HUES6 (cell line): ENCODE results near the gene AMY1B.
"Not testable (repeated sequence)": the region's sequence is repeated elsewhere in the genome, so short reads cannot be mapped to it uniquely, and the experiment has no call there.

Experiments used
- H3K27ac ChIP-seq: 2 replicates; pipeline ENCODE4 v1.7.0; 2013; ENCODE audit warnings: low read depth, mild to moderate bottlenecking, low read length, inconsistent platforms
- H3K27me3 ChIP-seq: 2 replicates; pipeline ENCODE4 v1.6.1; 2013; ENCODE audit warnings: low read length; ENCODE audit not compliant: control insufficient read depth, insufficient read depth
- H3K36me3 ChIP-seq: 2 replicates; pipeline ENCODE4 v1.6.1; 2013; ENCODE audit warnings: low read length; ENCODE audit not compliant: control insufficient read depth, insufficient read depth
- H3K4me1 ChIP-seq: 2 replicates; pipeline ENCODE4 v1.6.1; 2013; ENCODE audit warnings: low read length; ENCODE audit not compliant: control insufficient read depth, insufficient read depth
- H3K4me3 ChIP-seq: 2 replicates; pipeline ENCODE4 v1.5.1; 2013; ENCODE audit warnings: low read depth, low read length
- H3K9ac ChIP-seq: one replicate; pipeline ENCODE4 v1.6.1; 2013; ENCODE audit warnings: mild to moderate bottlenecking, low read length
- H3K9me3 ChIP-seq: 2 replicates; pipeline ENCODE4 v1.6.1; 2013; ENCODE audit warnings: low read depth, low read length; ENCODE audit not compliant: control insufficient read depth, insufficient read depth

Gene AMY1B

GRCh38 chr1:103696110-103696509, at the start of gene AMY1B:
AMY1B (minus strand) TSS chr1:103696210; CDS start chr1:103695639, 571 bp downstream.
- H3K9me3 ChIP-seq, H3K4me1 ChIP-seq, H3K36me3 ChIP-seq, H3K27me3 ChIP-seq, H3K9ac ChIP-seq, H3K4me3 ChIP-seq, H3K27ac ChIP-seq: not testable (repeated sequence)

DNA sequence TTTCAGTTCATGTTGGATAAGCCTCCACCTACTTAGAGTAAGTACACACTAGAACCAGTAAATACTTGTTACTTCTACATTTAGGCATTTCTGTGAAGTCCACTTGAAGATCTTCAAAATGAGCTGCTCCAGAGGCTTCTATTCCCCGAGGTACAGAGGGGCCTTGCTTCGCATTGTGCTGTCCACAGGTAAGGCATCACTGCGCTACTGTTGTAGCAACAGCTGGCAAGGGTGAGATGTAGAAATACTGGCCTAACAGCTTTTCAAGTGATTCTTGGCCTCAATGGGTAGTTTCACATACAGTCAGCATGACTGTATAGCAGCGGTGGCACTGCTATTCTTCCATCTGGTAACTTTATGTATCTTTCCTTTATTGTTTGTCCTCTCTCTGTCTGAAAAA, 49.0 kb upstream of the AMY1B start:
- H3K27ac ChIP-seq, H3K4me3 ChIP-seq, H3K4me1 ChIP-seq, H3K9me3 ChIP-seq, H3K9ac ChIP-seq, H3K36me3 ChIP-seq, H3K27me3 ChIP-seq: not testable (repeated sequence)

GRCh38 chr1:103744449-103744848, 48.4 kb upstream of the AMY1B start:
- not testable (repeated sequence) for H3K9ac ChIP-seq, H3K27me3 ChIP-seq, H3K36me3 ChIP-seq, H3K4me3 ChIP-seq, H3K9me3 ChIP-seq, H3K27ac ChIP-seq, H3K4me1 ChIP-seq

DNA sequence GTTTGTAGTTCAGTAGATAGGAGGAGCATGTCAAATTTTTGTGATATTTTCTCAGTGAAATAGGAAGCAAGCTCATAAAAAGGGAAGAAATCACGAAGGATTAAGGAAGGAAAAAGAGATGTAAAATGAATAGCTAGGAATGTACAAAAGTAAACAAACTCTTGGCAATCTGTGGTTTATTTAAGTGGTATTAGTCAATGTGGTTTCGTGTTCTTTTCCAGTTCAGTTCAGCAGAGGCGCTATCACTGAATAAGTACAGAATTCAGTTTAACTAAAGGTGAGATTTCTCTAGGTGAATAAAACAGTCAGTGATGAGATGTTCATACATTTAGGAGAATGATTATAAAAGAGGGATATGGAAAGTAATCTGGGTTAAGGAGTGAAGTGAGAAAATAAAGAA, 42.0 kb upstream of the AMY1B start:
- not testable (repeated sequence) for H3K4me3 ChIP-seq, H3K27ac ChIP-seq, H3K9me3 ChIP-seq, H3K9ac ChIP-seq, H3K36me3 ChIP-seq, H3K4me1 ChIP-seq, H3K27me3 ChIP-seq

- not testable (repeated sequence) for H3K36me3 ChIP-seq, H3K4me3 ChIP-seq, H3K27me3 ChIP-seq, H3K4me1 ChIP-seq, H3K9me3 ChIP-seq, H3K27ac ChIP-seq, H3K9ac ChIP-seq
Observed at GRCh38 chr1:103735334-103735733, 39.3 kb upstream of the AMY1B start.

GRCh38 chr1:103721473-103721872, 25.5 kb upstream of the AMY1B start:
- not testable (repeated sequence) for H3K9ac ChIP-seq, H3K27ac ChIP-seq, H3K4me1 ChIP-seq, H3K9me3 ChIP-seq, H3K36me3 ChIP-seq, H3K27me3 ChIP-seq, H3K4me3 ChIP-seq

- not testable (repeated sequence) for H3K4me3 ChIP-seq, H3K27ac ChIP-seq, H3K9ac ChIP-seq, H3K9me3 ChIP-seq, H3K27me3 ChIP-seq, H3K36me3 ChIP-seq, H3K4me1 ChIP-seq
Observed at GRCh38 chr1:103717404-103717803, 21.4 kb upstream of the AMY1B start.

DNA sequence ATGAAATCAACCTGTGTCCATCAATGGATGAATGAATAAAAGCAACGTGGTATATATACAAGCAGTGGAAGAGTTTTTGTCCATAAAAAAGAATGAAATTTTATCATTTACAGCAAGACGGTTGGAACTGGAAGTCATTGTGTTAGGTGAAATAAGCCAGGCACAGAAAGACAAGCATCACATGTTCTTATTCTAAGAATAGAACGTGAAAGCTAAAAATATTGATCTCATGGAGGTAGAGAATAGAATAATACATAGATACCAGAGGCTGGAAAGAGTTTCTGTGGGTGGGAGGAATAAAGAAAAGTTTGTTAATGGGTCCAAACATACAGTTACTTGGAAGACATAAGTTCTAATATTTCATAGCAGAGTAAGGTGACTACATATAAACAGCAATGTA, 14.4 kb upstream of the AMY1B start:
- not testable (repeated sequence) for H3K36me3 ChIP-seq

GRCh38 chr1:103707670-103708069, 11.7 kb upstream of the AMY1B start:
- not testable (repeated sequence) for H3K4me3 ChIP-seq, H3K9me3 ChIP-seq, H3K36me3 ChIP-seq, H3K27me3 ChIP-seq, H3K27ac ChIP-seq, H3K4me1 ChIP-seq, H3K9ac ChIP-seq

More for the DNA sequence above, 14.4 kb upstream of the AMY1B start:
- H3K9me3 ChIP-seq, H3K9ac ChIP-seq, H3K27me3 ChIP-seq, H3K4me1 ChIP-seq, H3K4me3 ChIP-seq, H3K27ac ChIP-seq: not testable (repeated sequence)

GRCh38 chr1:103701256-103701655, 5.2 kb upstream of the AMY1B start:
- H3K4me3 ChIP-seq, H3K9me3 ChIP-seq, H3K27me3 ChIP-seq, H3K4me1 ChIP-seq, H3K27ac ChIP-seq, H3K36me3 ChIP-seq, H3K9ac ChIP-seq: not testable (repeated sequence)

- not testable (repeated sequence) for H3K4me3 ChIP-seq, H3K36me3 ChIP-seq, H3K9ac ChIP-seq, H3K4me1 ChIP-seq, H3K27me3 ChIP-seq, H3K27ac ChIP-seq, H3K9me3 ChIP-seq
Observed at GRCh38 chr1:103700669-103701068, 4.7 kb upstream of the AMY1B start.

DNA sequence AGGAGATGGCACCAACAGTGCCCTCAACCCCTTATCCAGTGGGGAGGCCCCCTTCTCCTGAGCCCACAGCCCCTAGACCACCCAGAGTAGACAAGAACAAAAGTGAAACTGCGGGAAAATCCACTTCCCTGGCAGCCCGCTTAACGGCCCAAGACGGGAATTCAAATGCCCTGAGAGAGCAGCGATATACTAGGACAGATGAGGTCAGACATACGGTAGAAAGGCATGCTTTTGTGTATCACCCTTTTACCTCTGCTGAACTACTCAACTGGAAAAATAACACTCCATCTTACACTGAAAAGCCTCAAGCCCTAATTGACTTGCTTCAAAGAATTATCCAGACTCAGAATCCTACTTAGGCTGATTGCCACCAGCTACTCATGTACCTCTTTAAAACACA, 1.4 kb upstream of the AMY1B start:
- H3K27ac ChIP-seq, H3K9ac ChIP-seq, H3K36me3 ChIP-seq, H3K4me1 ChIP-seq, H3K27me3 ChIP-seq, H3K4me3 ChIP-seq, H3K9me3 ChIP-seq: not testable (repeated sequence)
